ENCODE measurements around the gene FAF1. TPM values are rescaled to one million over a fixed set of nuclear protein-coding genes. Genes with fewer than 3 reads are reported as not detected.

FAF1 gene
- total RNA-seq, 4 donors from 2014 or later: 25.1 to 55.7 (median 38.8) TPM

DNA sequence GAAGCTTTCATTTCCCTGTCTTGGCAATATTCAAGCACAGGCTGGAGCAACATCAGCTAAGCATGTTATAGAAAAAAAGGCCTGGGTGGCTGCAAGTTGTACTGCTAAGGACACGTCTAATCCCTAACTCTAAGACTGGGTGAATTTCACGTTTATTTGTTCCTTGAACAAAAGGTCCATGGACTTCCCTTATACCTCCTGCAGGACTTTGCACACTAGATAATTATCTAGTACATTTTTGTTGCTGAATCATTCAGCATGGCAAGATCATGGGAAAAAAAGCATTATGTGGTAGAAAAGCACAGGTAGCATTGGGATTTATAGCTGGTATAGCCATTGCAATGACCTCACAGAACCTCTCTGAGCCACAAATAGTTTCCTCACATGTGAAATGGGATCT is 406.1 kb downstream of the FAF1 start:
- Histone ChIP-seq H3K27me3 (no peaks in the 10 kb centered on the region), H3K36me3 (peaks cover 0 to 1% (median 0%) of the 10 kb centered on the region in 3 donors), H3K9me3 (no peaks in the 10 kb centered on the region), H3K4me1 (no peaks in the 10 kb centered on the region), H3K27ac (no peak overlapping the region), H3K4me3 (no peak overlapping the region)
- TF ChIP-seq EP300 (IDR thresholded peaks at IDR 0.05) (no peak), POLR2A (IDR thresholded peaks at IDR 0.05) (no peak)
- TF ChIP-seq, protein P1, sequence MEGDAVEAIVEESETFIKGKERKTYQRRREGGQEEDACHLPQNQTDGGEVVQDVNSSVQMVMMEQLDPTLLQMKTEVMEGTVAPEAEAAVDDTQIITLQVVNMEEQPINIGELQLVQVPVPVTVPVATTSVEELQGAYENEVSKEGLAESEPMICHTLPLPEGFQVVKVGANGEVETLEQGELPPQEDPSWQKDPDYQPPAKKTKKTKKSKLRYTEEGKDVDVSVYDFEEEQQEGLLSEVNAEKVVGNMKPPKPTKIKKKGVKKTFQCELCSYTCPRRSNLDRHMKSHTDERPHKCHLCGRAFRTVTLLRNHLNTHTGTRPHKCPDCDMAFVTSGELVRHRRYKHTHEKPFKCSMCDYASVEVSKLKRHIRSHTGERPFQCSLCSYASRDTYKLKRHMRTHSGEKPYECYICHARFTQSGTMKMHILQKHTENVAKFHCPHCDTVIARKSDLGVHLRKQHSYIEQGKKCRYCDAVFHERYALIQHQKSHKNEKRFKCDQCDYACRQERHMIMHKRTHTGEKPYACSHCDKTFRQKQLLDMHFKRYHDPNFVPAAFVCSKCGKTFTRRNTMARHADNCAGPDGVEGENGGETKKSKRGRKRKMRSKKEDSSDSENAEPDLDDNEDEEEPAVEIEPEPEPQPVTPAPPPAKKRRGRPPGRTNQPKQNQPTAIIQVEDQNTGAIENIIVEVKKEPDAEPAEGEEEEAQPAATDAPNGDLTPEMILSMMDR (IDR thresholded peaks at IDR 0.05): no peak
- WGBS, 2 donors: 76 to 88% methylated on average over 2 of the region's 2 CpGs
- no peak for DNase-seq (ENCODE audit: low spot score in 2 of 2)

DNA sequence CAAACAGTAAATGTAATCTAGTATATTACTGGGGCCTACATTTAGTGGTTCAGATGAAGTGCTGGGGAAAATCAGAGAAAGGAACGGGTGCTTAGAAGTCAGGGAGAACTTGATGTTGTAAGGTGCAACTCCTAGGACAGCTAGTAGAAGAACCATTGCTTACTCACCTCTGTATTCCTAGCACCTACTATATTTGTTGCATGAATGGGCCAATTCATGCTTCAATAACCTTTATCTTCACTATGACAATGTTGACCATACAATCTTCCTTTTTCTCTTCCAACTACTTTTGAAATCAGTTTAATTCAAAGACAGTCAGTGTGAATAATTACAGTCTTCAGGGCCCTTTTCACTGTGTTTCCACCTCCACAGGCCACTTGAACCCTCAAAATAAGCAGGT is 411.8 kb downstream of the FAF1 start:
- Histone ChIP-seq H3K36me3 (peaks cover 0 to 7% (median 0%) of the 10 kb centered on the region in 3 donors), H3K27me3 (no peaks in the 10 kb centered on the region), H3K9me3 (no peaks in the 10 kb centered on the region), H3K4me3 (no peak overlapping the region), H3K27ac (no peak overlapping the region), H3K4me1 (no peaks in the 10 kb centered on the region)
- 88 to 100% methylated on average over 1 of the region's 1 CpG for WGBS, 2 donors
- TF ChIP-seq, protein P1 (IDR thresholded peaks at IDR 0.05): no peak
- TF ChIP-seq POLR2A (IDR thresholded peaks at IDR 0.05) (no peak), EP300 (IDR thresholded peaks at IDR 0.05) (no peak)
- DNase-seq (ENCODE audit: low spot score in 2 of 2): no peak

- Histone ChIP-seq H3K27ac (no peak overlapping the region), H3K36me3 (peaks cover 0 to 17% (median 0%) of the 10 kb centered on the region in 3 donors), H3K27me3 (no peaks in the 10 kb centered on the region), H3K4me3 (no peak overlapping the region), H3K9me3 (no peaks in the 10 kb centered on the region), H3K4me1 (no peaks in the 10 kb centered on the region)
- TF ChIP-seq, protein P1 (IDR thresholded peaks at IDR 0.05): no peak
- no peak for TF ChIP-seq POLR2A (IDR thresholded peaks at IDR 0.05)
- TF ChIP-seq EP300 (IDR thresholded peaks at IDR 0.05): no peak
- no peak for DNase-seq (ENCODE audit: low spot score in 2 of 2)
These were observed 417.7 kb downstream of the FAF1 start for GRCh38 chr1:50542362-50542761.

DNA sequence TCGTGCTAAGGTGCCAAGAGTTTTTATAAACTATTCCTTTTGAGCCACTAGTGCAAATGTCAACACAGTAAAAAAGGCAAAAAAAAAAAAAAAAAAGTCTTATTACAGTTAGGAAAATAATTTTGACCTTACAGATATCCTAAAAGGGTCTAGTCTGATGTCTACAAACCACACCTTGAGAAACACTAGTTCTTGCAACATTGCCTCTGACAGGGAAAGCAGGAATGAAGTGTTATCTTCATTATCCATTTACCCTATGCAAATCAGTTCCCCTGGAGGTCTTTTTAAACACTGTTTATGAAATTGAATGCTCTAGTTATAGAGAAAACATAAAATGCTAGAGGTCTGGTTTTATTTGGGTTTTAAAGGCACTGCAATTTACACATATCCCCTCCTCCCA is 421.6 kb downstream of the FAF1 start:
- 67 to 69% methylated on average over 1 of the region's 1 CpG for WGBS, 2 donors
- Histone ChIP-seq H3K27ac (no peak overlapping the region), H3K27me3 (no peaks in the 10 kb centered on the region), H3K4me3 (no peak overlapping the region), H3K9me3 (no peaks in the 10 kb centered on the region), H3K4me1 (no peaks in the 10 kb centered on the region), H3K36me3 (peaks cover 0 to 22% (median 0%) of the 10 kb centered on the region in 3 donors)
- TF ChIP-seq EP300 (IDR thresholded peaks at IDR 0.05) (no peak), POLR2A (IDR thresholded peaks at IDR 0.05) (no peak)
- TF ChIP-seq, protein P1 (IDR thresholded peaks at IDR 0.05): no peak
- DNase-seq (ENCODE audit: low spot score in 2 of 2): no peak

DNA sequence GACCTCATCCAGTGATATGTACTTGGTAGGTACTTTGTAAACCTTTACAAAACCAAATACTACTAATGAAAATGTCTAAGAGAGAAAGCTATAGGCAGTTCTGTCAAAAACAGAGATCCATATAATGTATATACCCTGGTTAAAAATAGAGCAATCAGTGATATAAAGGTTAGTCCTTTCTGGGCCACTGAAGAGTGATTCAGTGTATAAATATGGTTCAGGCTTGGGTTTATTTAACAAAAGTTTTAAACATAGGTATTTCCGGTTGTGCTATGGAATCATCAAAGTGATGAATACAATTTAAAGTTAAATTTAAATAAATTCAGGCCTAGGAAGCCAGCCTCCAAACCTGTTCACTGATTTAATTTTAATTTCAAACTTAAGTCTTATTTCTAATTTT is 428.5 kb downstream of the FAF1 start:
- H3K36me3 ChIP-seq: peaks cover 0 to 42% (median 0%) of the 10 kb centered on the region in 3 donors
- 85 to 97% methylated on average over 1 of the region's 1 CpG for WGBS, 2 donors
- no peak overlapping the region for H3K4me3 ChIP-seq
- H3K27ac ChIP-seq: no peak overlapping the region
- no peak for DNase-seq (ENCODE audit: low spot score in 2 of 2)
- no peak for TF ChIP-seq EP300 (IDR thresholded peaks at IDR 0.05)
- TF ChIP-seq, protein P1 (IDR thresholded peaks at IDR 0.05): no peak
- TF ChIP-seq POLR2A (IDR thresholded peaks at IDR 0.05): no peak
- no peaks in the 10 kb centered on the region for H3K4me1 ChIP-seq
- H3K27me3 ChIP-seq: no peaks in the 10 kb centered on the region
- no peaks in the 10 kb centered on the region for H3K9me3 ChIP-seq

Data from tibial nerve (tissue), 4 donors.